Activated CD8-positive, alpha-beta memory T cell treated with anti-CD3 and anti-CD28 coated beads, Interleukin-2, amount 50 U/mL, for 24 hours (primary cell): Measurements from ENCODE around the gene CHCHD6.

Experiments used
- DNase-seq: peaks from one replicate; pipeline ENCODE4 v3.0.0-alpha.2; 2020; ENCODE audit errors: extremely low read depth

CHCHD6 gene

GRCh38 chr3:126977821-126978220 lies 273.8 kb downstream of the CHCHD6 start:
- DNase-seq: no peak

DNA sequence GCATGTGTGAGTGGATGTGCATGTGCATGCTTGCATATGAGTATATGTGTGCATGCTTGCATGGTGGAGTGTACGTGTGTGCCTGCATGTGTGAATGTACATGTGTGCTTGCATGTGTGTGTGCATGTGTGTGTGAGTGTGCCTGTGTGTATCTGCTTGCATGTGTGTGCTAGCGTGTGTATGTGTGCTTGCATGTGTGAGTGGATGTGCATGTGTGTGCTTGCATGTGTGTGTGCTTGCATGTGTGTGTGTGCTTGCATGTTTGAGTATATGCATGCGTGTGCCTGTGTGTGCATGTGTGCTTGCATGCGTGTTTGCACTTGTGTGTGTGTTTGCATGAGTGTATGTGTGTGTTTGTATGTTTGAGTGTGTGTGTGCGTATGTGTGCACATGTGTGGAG lies 274.3 kb downstream of the CHCHD6 start:
- DNase-seq: no peak

- DNase-seq: no peak
These were observed 275.1 kb downstream of the CHCHD6 start for GRCh38 chr3:126979046-126979628.

DNA sequence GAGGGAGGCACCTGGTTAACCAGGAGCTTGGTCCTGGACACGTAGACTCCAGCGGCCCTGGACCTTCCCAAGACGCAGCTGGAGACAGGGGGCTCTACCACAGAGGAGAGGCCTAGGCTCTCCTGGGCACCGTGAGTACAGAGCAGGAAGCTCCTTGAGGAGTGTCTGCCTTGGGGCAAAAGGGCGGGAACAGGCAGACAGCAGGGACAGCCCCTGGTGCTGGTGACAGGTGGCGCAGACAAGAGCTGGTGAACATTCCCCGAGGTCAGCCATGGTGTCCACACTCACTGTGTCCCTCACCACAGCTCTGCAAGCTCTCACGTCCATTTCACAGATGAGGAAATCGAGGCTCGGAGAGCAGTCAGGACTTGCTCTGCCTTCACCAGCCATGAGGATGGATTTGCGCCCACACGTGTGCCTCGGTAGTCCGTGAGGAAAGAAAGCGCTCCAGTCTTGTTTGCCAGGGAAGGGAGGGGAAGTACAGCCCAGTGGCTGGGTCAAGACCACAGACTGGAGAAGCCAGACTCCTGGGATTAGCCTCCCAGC lies 276.3 kb downstream of the CHCHD6 start:
- DNase-seq: no peak

- no peak for DNase-seq
These were observed 278.1 kb downstream of the CHCHD6 start for GRCh38 chr3:126982126-126982470.

DNA sequence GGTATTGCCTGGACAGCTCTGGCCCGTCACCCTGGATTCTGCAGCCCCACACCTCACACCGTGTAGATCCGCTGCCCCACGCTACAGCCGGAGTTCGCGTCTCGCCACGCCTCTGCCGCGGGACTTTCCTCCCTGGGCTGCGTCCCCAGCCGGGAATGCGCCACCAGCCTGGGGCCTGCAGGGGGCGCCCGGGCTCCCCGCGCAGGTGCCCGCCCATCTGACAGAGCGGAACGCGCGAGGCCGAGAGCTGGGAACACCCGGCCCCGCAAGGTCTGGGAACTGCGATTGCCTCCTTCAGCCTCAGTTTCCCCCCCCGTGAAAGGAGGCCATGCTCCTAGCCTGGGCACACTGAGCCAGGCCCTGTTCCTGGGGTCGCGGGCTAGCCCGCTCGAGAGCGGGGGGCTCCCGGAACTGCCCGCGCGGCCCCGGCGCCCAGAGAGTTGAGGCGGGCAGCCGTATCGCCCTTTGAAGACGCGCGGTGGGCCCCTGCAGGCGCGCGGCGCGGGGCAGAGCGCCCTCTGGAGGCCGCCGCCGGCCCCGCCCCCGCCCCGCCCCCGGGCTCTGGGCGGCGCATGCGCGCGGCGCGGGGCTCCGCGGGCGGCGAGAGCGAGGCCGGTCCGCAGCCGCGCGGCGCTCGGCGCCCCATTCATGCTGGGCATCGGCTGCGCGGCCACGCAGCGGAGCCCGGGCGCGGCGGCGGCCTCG lies 278.6 kb downstream of the CHCHD6 start, which contains the start of gene PLXNA1:
PLXNA1 (plus strand) TSS at position 645 of the 705 bp plus-strand sequence. CDS start 5,479 bp downstream, outside the sequence.
- peak; percentile 37 for DNase-seq

GRCh38 chr3:126983276-126983652 lies 279.2 kb downstream of the CHCHD6 start:
- no peak for DNase-seq

DNA sequence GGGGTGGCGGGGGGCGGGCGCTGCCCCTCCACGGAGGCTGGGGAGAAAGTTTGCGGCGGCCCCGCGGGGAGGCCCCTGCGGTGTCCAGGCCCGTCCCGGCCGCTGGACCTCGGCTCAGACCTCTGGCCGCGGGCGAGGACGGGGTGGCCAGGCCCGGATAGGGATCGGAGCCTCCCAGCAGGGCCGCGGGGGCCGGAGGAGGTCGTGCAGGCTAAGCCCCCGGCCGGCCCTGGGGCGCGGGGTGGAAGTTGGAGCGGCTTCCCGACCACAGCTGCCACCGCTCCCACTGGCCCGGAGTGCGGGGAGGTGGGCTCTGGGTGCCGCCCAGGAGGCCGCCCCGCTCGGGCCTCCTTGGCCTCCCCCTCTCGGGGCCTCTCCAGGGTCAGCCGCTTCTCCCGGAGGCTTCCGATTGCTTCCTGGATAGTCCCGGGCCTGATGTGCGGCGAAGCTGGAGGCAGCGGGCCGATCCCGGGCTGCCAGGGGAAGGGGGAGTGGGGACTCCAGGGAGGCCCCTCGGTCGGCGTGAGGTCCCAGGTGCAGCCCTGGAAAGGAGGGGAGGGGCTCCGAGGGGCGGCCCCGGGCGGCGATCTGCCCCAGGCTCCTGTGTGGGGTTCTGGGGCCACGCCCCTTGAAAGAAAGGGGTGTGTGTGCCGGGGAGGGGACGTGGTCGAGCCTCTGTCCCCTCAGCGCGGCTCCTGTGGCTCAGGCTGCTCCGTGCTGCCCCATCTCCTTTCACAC lies 279.8 kb downstream of the CHCHD6 start:
- no peak for DNase-seq

- DNase-seq: no peak
These were observed 280.5 kb downstream of the CHCHD6 start for GRCh38 chr3:126984391-126985131.

DNA sequence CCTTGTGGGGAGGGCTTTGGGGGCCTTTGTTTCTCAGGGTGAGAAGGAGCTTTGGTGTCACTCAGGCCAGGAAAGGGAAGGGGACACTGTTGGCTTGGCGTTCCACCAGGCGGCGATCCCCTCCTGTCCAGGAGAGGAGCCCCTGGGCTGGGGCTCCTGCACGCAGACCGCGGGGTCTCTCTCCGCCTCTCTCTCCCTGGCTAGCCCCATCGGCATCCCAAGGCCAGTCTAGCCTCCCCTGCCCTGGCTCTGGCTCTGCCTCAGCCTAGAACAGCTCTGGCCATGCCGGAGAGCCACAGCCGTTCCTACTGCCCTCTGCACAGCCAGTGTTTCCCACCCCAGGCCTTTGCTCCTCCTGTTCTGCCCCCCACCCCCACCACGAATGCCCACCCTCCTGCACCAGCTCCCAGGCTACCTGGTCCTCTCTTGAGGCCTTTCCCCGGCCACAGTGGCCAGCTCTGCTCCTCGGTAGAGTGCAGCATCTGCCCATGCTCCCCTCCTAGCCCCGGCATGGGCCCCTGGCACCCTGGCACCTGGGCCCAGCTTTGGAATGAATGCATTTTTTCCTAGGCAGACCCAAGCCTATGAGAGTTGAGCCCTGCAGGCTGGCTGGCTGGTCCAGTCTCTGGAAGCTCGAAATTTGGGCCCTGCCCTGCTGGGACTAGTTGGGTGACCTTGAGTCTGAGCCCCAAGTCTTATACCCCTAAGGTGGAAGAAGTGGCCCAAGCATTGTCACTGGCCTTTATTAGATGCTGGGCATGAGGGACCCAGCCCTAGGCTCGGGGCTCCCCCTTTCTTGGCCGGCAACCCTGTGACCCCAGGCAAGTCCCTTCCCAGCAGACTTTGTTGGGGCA lies 281.3 kb downstream of the CHCHD6 start:
- no peak for DNase-seq

DNA sequence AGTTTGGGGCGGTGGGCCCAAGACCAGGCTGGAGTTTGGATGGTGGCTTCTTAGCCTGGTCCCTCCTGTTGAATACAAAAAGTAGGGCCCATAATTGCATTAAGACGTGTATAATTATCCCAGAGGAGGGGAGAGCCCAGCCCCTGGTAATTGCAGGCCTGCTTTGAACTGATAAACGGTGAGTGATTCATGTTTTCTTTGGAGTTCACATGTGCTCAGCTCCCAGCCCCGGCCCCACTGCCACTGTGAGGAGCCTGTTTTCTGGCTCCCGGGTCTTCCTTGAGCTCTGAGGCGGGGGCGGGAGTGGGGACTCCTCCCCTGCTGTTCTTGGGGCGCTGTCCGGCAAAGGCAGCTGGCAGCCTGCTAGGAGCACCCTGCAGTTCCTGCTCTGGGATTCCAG lies 282.0 kb downstream of the CHCHD6 start:
- DNase-seq: no peak

DNA sequence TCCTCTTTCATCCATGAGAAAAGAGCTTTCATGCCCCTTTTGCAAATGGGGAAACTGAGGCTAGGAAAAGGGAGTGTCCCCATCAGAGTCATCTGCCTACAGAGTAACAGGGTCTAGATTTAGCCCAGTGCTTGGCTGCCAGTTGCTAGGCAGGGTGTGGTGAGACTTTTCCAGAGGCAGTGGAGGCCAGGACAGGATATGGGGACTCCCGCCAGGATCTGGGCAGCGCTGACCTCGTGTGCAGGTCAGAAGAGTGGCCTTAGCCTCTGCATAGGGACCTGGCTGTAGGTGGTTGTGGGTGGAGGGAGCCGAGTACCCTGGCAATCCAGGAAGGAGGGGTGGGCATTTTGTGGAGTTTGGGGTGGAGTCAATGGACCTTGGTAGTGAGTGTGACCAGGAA lies 283.1 kb downstream of the CHCHD6 start:
- no peak for DNase-seq

DNA sequence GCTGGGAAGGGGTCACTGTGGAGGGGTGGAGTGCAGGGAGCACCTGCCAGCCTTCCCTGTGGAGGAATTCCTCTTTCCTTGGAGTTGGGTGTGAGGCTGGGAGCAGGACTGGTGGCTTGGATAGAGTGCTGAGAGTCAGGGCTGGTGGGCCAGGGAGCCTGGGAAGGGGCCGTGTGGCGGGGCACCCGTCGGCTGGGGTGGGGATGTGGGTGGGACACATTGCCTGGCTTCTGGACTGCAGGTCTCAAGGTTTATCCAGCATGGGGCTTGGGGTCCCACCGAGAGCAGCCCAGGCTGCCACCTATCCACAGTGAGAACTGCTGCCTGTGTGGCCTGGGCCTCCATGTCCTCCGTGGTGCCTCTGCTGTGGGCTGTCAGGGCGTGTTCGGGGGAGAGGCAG lies 283.6 kb downstream of the CHCHD6 start:
- no peak for DNase-seq

DNA sequence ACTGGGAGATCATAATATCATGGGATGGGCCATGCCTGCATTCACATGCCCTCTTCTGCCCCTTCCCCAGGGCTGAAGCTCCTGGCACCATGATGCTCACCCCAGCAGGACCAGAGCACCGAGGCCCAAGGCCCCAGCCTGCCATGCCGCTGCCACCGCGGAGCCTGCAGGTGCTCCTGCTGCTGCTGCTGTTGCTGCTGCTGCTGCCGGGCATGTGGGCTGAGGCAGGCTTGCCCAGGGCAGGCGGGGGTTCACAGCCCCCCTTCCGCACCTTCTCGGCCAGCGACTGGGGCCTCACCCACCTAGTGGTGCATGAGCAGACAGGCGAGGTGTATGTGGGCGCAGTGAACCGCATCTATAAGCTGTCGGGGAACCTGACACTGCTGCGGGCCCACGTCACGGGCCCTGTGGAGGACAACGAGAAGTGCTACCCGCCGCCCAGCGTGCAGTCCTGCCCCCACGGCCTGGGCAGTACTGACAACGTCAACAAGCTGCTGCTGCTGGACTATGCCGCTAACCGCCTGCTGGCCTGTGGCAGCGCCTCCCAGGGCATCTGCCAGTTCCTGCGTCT lies 284.5 kb downstream of the CHCHD6 start:
- no peak for DNase-seq

- DNase-seq: no peak
These were observed 285.4 kb downstream of the CHCHD6 start for GRCh38 chr3:126989316-126990023.

DNA sequence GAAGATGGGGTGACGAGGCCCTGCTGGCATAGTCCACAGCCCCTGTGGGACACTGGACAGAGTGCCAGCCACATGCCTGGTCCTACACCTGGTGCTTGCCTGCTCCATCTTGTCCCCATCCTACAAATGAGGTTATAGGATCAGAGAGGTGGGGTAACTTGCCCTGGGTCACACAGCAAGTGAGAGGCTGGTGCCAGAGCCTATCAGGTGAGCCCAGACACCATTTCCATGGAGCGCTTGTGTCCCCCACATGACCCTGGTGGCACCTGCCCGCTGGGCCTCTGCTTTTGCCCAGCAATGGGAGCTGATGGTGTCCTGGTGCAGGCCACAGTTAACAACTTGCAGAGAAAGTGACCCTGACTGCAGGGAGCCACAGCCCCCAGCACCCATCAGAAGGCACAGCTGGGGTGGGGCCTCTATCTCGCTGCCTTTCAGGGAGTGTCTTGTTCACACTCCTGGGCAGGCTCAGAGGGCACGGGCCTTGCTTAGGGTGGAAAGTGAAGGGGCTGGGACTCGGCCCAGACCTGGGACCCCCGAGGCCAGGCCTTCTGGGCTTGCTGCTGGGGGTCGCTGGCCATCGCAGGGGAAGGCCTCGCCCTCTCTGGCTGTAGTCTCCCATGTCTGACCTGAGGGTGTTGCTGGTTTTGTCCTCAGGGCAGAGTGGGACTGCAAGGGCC lies 286.1 kb downstream of the CHCHD6 start:
- no peak for DNase-seq

GRCh38 chr3:126990890-126991289 lies 286.9 kb downstream of the CHCHD6 start:
- no peak for DNase-seq

DNA sequence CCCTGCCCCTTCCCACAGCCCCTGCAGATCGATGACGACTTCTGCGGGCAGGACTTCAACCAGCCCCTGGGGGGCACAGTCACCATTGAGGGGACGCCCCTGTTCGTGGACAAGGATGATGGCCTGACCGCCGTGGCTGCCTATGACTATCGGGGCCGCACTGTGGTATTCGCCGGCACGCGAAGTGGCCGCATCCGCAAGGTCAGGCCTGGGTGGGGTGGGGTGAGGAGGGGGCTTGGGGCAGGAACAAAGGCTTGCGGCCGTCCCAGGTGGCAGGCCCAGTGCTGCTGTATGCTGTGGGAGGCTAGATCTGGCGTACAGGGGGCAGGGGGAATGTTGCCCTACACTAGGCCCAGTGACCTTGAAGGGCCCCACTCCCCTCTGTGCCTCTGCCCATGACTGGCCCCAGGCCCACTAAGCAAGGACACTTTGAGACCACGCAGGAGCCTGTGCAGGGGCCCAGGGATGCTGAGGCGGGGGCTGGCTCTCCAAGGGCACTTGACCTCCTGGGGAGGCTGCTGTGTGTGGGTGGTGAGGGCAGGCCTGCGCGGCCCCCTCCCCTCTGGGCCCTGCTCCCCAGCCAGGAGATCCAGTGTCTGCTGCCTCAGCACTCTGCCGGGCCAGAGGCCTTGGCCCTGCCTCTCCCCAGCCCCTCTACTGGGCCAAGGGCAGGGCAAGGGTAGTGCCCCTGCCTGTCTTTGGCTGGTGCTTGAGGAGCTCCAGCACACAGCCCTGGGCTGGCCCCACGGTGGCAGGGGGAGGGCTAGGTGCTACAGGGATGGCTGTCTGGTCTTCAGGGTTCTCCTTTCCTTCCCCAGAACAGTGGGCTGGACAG lies 287.5 kb downstream of the CHCHD6 start:
- DNase-seq: no peak

- no peak for DNase-seq
These were observed 288.2 kb downstream of the CHCHD6 start for GRCh38 chr3:126992216-126992615.
